Cardiac muscle cell (in vitro differentiated cells and primary cell): Measurements from ENCODE around the gene NEGR1. TPM values are rescaled to one million over a fixed set of nuclear protein-coding genes. Genes with fewer than 3 reads are reported as not detected.

Experiments used
- DNase-seq, 2 donors: peaks; one replicate each; pipeline versions ENCODE4 v3.0.0 to v3.0.0-alpha.2; 2010 to 2017; ENCODE audit warnings: low read depth in 1 of 2, low spot score in 1 of 2
- H3K27ac ChIP-seq: fragments of 200-600 bp; sonication (generic); 2 replicates; pipeline ENCODE4 v1.5.1; 2016
- H3K27me3 ChIP-seq: fragments of 200-600 bp; sonication (generic); 2 replicates; pipeline ENCODE4 v1.6.0; 2016; ENCODE audit warnings: control low read depth
- H3K36me3 ChIP-seq: fragments of 200-600 bp; sonication (generic); 2 replicates; pipeline ENCODE4 v1.5.1; 2016; ENCODE audit warnings: control low read depth
- H3K4me1 ChIP-seq: fragments of 200-600 bp; sonication (generic); 2 replicates; pipeline ENCODE4 v1.8.1; 2017; ENCODE audit warnings: low read depth, mild to moderate bottlenecking, mixed run types
- H3K4me3 ChIP-seq: fragments of 200-600 bp; sonication (generic); 2 replicates; pipeline ENCODE4 v1.5.1; 2016; ENCODE audit warnings: mild to moderate bottlenecking
- H3K9me3 ChIP-seq: fragments of 200-600 bp; sonication (generic); 2 replicates; pipeline ENCODE4 v1.5.1; 2017; ENCODE audit warnings: low read depth, mild to moderate bottlenecking, control low read depth
- polyA plus RNA-seq: library from polyadenylated mRNA; unstranded; fragments of >200 nt; fragmentation: Nextera tagmentation; extraction: Ambion mirVana; gene quantifications from 2 replicates; pipeline ENCODE4 v1.2.1, GENCODE V29; 2016
- total RNA-seq: library from RNA; depleted of rRNA; stranded (reverse); fragments of >200 nt; gene quantifications from 2 replicates; pipeline ENCODE4 v1.2.3, GENCODE V29; 2016
- TF ChIP-seq, protein P1 (sequence below): IDR thresholded peaks from 2 replicates; pipeline ENCODE4 v1.5.1; 2012; ENCODE audit warnings: low read depth, mild to moderate bottlenecking, low read length

Gene NEGR1
- total and polyA plus RNA-seq, 2 experiments from 2014 or later: 0.06 to 0.20 TPM

GRCh38 chr1:72050551-72050950, 231.8 kb downstream of the NEGR1 start:
- Histone ChIP-seq H3K9me3 (no peaks in the 10 kb centered on the region), H3K27ac (no peak overlapping the region), H3K4me1 (no peaks in the 10 kb centered on the region), H3K36me3 (no peaks in the 10 kb centered on the region), H3K27me3 (no peaks in the 10 kb centered on the region), H3K4me3 (no peak overlapping the region)
- DNase-seq: no peak
- TF ChIP-seq, protein P1, sequence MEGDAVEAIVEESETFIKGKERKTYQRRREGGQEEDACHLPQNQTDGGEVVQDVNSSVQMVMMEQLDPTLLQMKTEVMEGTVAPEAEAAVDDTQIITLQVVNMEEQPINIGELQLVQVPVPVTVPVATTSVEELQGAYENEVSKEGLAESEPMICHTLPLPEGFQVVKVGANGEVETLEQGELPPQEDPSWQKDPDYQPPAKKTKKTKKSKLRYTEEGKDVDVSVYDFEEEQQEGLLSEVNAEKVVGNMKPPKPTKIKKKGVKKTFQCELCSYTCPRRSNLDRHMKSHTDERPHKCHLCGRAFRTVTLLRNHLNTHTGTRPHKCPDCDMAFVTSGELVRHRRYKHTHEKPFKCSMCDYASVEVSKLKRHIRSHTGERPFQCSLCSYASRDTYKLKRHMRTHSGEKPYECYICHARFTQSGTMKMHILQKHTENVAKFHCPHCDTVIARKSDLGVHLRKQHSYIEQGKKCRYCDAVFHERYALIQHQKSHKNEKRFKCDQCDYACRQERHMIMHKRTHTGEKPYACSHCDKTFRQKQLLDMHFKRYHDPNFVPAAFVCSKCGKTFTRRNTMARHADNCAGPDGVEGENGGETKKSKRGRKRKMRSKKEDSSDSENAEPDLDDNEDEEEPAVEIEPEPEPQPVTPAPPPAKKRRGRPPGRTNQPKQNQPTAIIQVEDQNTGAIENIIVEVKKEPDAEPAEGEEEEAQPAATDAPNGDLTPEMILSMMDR: no peak

- no peak overlapping the region for H3K4me3 ChIP-seq
- no peak overlapping the region for H3K27ac ChIP-seq
- no peaks in the 10 kb centered on the region for H3K36me3 ChIP-seq
- peak; percentile 57 to 75 for DNase-seq
- TF ChIP-seq, protein P1: peak; percentile 54
- no peaks in the 10 kb centered on the region for H3K27me3 ChIP-seq
- H3K9me3 ChIP-seq: no peaks in the 10 kb centered on the region
- H3K4me1 ChIP-seq: no peaks in the 10 kb centered on the region
Measured at GRCh38 chr1:72037745-72038343, 244.5 kb downstream of the NEGR1 start.

DNA sequence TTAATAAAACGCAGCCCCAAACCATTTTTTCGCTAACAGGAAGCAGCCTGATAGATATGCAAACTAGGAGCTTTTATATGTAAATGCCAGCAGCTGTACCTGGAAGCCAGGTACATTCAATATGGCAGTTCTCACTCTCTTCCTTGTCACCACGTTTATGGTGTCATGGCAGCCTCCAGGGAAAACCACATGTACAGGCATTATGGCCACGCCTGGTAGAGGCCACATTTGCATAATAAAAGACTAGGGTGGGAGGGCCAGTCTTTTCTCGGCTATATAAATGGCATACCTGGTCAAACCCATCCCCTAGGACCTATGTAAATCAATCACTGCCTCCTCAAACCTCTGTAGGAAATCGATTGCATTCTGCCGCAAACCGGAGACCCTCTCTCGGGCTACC, 247.5 kb downstream of the NEGR1 start:
- TF ChIP-seq, protein P1: no peak
- Histone ChIP-seq H3K36me3 (no peaks in the 10 kb centered on the region), H3K4me3 (no peak overlapping the region), H3K4me1 (no peaks in the 10 kb centered on the region), H3K27ac (no peak overlapping the region), H3K27me3 (no peaks in the 10 kb centered on the region), H3K9me3 (no peaks in the 10 kb centered on the region)
- no peak for DNase-seq

DNA sequence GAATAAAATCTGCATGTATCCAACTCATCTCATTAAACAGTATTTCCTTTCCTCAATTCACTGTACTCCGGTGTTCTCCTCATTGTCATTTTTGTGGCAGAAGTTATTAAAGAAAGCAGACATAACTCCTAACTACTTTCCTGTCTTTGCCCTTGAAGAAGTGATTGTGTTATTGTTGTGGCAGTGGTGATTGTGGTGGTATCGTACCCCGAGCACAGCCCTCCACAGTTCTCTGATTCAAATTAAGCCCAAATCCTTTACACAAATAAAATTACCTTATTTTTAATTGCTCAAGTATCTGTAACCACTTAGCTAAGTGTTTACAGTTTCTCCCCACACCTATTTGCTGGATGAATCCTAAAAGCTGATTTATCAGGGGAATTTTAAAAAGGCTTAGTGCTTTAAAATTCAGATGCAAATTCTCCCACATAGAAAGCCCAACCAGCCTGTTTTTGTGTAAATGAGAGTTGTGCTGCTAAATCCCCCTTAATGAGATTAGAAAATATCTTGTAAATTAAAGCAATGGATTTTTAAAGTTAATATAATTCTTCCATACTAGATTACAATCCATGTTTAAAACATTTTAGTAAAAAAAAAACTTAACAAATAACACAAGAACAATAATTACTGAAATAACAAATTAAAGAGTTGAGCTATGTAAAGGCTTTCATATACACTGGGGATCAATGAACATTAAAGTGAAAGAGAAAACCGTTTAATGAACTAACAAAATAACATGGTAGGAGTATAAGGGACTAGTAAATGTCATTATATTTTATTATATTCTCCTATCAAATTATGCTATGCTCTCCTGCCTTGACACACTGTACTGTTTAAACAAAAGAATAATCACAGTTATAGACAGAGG, 259.0 kb downstream of the NEGR1 start:
- TF ChIP-seq, protein P1: no peak
- Histone ChIP-seq H3K36me3 (no peaks in the 10 kb centered on the region), H3K9me3 (no peaks in the 10 kb centered on the region), H3K27ac (no peak overlapping the region), H3K4me3 (no peak overlapping the region), H3K27me3 (no peaks in the 10 kb centered on the region), H3K4me1 (no peaks in the 10 kb centered on the region)
- DNase-seq: no peak

- no peak overlapping the region for H3K27ac ChIP-seq
- no peak overlapping the region for H3K4me3 ChIP-seq
- H3K4me1 ChIP-seq: peaks cover 10% of the 10 kb centered on the region
- TF ChIP-seq, protein P1: no peak
- no peaks in the 10 kb centered on the region for H3K27me3 ChIP-seq
- no peak for DNase-seq
- no peaks in the 10 kb centered on the region for H3K36me3 ChIP-seq
- no peaks in the 10 kb centered on the region for H3K9me3 ChIP-seq
Measured at GRCh38 chr1:72018562-72018961, 263.8 kb downstream of the NEGR1 start.
